ENCODE results near the gene RCSD1. TPM values are rescaled to one million over a fixed set of nuclear protein-coding genes. Genes with fewer than 3 reads are reported as not detected.

RCSD1 gene
- total RNA-seq, 2 donors from 2014 or later = 4.7 to 5.6 TPM

- H3K4me1 ChIP-seq = peaks cover 11% of the 10 kb centered on the region
- intact Hi-C loops (cut with DNase I) = no loop called here
- no peak for DNase-seq
- H3K27ac ChIP-seq = no peak overlapping the region
- no peak for ATAC-seq
- H3K4me3 ChIP-seq = no peak overlapping the region
- no peaks in the 10 kb centered on the region for H3K36me3 ChIP-seq (replicated peaks in 1 of 2; ENCODE audit: insufficient read depth in 1 of 2, low read depth in 2 of 2)
- 68 to 77% methylated on average over 7 of the region's 7 CpGs for WGBS, 2 donors
- H3K9me3 ChIP-seq = no peaks in the 10 kb centered on the region
- TF ChIP-seq CTCF (IDR thresholded peaks at IDR 0.05) = no peak
- no peak for TF ChIP-seq POLR2A (IDR thresholded peaks at IDR 0.05)
- no peaks in the 10 kb centered on the region for H3K27me3 ChIP-seq
Observed at GRCh38 chr1:167693425-167694045, 63.5 kb downstream of the RCSD1 start.

- Histone ChIP-seq H3K4me1 (peaks cover 11% of the 10 kb centered on the region), H3K36me3 (replicated peaks in 1 of 2; ENCODE audit: insufficient read depth in 1 of 2, low read depth in 2 of 2) (no peaks in the 10 kb centered on the region), H3K27ac (no peak overlapping the region), H3K4me3 (no peak overlapping the region), H3K9me3 (no peaks in the 10 kb centered on the region), H3K27me3 (no peaks in the 10 kb centered on the region)
- TF ChIP-seq POLR2A (IDR thresholded peaks at IDR 0.05) (no peak), CTCF (IDR thresholded peaks at IDR 0.05) (no peak)
- ATAC-seq (no peak), DNase-seq (no peak)
- intact Hi-C loops (cut with DNase I) = no loop called here
- WGBS, 2 donors = 76 to 78% methylated on average over 2 of the region's 2 CpGs
Observed at GRCh38 chr1:167694691-167695090, 64.7 kb downstream of the RCSD1 start.

GRCh38 chr1:167695147-167695546 lies 65.1 kb downstream of the RCSD1 start:
- Histone ChIP-seq H3K27ac (no peak overlapping the region), H3K36me3 (replicated peaks in 1 of 2; ENCODE audit: insufficient read depth in 1 of 2, low read depth in 2 of 2) (no peaks in the 10 kb centered on the region), H3K27me3 (no peaks in the 10 kb centered on the region), H3K9me3 (no peaks in the 10 kb centered on the region), H3K4me1 (peaks cover 11% of the 10 kb centered on the region), H3K4me3 (no peak overlapping the region)
- TF ChIP-seq CTCF (IDR thresholded peaks at IDR 0.05) (no peak), POLR2A (IDR thresholded peaks at IDR 0.05) (no peak)
- DNase-seq = no peak
- intact Hi-C loops (cut with DNase I) = no loop called here
- no peak for ATAC-seq
- 72 to 84% methylated on average over 2 of the region's 2 CpGs for WGBS, 2 donors

GRCh38 chr1:167695756-167696561 lies 65.9 kb downstream of the RCSD1 start:
- Histone ChIP-seq H3K4me1 (peaks cover 11% of the 10 kb centered on the region), H3K36me3 (replicated peaks in 1 of 2; ENCODE audit: insufficient read depth in 1 of 2, low read depth in 2 of 2) (no peaks in the 10 kb centered on the region), H3K27ac (no peak overlapping the region), H3K27me3 (no peaks in the 10 kb centered on the region), H3K4me3 (no peak overlapping the region), H3K9me3 (no peaks in the 10 kb centered on the region)
- intact Hi-C loops (cut with DNase I) = no loop called here
- TF ChIP-seq CTCF (IDR thresholded peaks at IDR 0.05) = no peak
- TF ChIP-seq POLR2A (IDR thresholded peaks at IDR 0.05) = no peak
- ATAC-seq = no peak
- 79 to 93% methylated on average over 7 of the region's 7 CpGs for WGBS, 2 donors
- DNase-seq = no peak
